Smooth muscle cell (in vitro differentiated cells): Measurements from ENCODE around the gene ATP5PD. TPM values are rescaled to one million over a fixed set of nuclear protein-coding genes. Genes with fewer than 3 reads are reported as not detected.

Experiments used
- DNase-seq: peaks from one replicate; lab custom pipeline; 2025; ENCODE audit not compliant: unreplicated experiment; lab: John Stamatoyannopoulos, UW
- H2AFZ ChIP-seq: fragments of 200-600 bp; sonication (generic); 2 replicates; pipeline ENCODE4 v1.6.0; 2016; ENCODE audit warnings: antibody characterized with exemption, low read depth, mild to moderate bottlenecking
- H3F3A ChIP-seq: fragments of 200-600 bp; sonication (generic); 2 replicates; pipeline ENCODE4 v1.6.0; 2017; ENCODE audit warnings: antibody characterized with exemption, low read depth
- H3K27ac ChIP-seq: fragments of 200-600 bp; sonication (generic); 2 replicates; pipeline ENCODE4 v1.5.1; 2016; ENCODE audit warnings: low read depth, mild to moderate bottlenecking
- H3K27me3 ChIP-seq: fragments of 200-600 bp; sonication (generic); 2 replicates; pipeline ENCODE4 v1.6.1; 2016; ENCODE audit warnings: low read depth, mild to moderate bottlenecking
- H3K36me3 ChIP-seq: fragments of 200-600 bp; sonication (generic); 2 replicates; pipeline ENCODE4 v1.5.1; 2016; ENCODE audit warnings: low read depth
- H3K4me1 ChIP-seq: fragments of 200-600 bp; sonication (generic); 2 replicates; pipeline ENCODE4 v1.5.1; 2016; ENCODE audit warnings: low read depth
- H3K4me2 ChIP-seq: fragments of 200-600 bp; sonication (generic); 2 replicates; pipeline ENCODE4 v1.6.0; 2016; ENCODE audit warnings: mild to moderate bottlenecking
- H3K4me3 ChIP-seq: fragments of 200-600 bp; sonication (generic); 2 replicates; pipeline ENCODE4 v1.5.1; 2016; ENCODE audit warnings: mild to moderate bottlenecking
- H3K79me2 ChIP-seq: fragments of 200-600 bp; sonication (generic); 2 replicates; pipeline ENCODE4 v1.6.0; 2016; ENCODE audit warnings: low read depth, mild to moderate bottlenecking
- H3K9ac ChIP-seq: fragments of 200-600 bp; sonication (generic); 2 replicates; pipeline ENCODE4 v1.6.0; 2016; ENCODE audit warnings: low read depth
- H3K9me3 ChIP-seq: fragments of 200-600 bp; sonication (generic); replicated peaks from 2 replicates; pipeline ENCODE4 v1.5.1; 2016; ENCODE audit warnings: low read depth
- H4K20me1 ChIP-seq: fragments of 200-600 bp; sonication (generic); 2 replicates; pipeline ENCODE4 v1.6.0; 2016; ENCODE audit warnings: low read depth
- WGBS: methylation state at CpG from one replicate; pipeline ENCODE4 v1.1.7; 2016; ENCODE audit warnings: low lambda C conversion rate; 5-methylcytosine and 5-hydroxymethylcytosine counted together
- polyA plus RNA-seq: library from polyadenylated mRNA; unstranded; fragments of >200 nt; fragmentation: Nextera tagmentation; extraction: Ambion mirVana; gene quantifications from 2 replicates; pipeline ENCODE4 v1.2.1, GENCODE V29; 2016
- total RNA-seq: library from RNA; depleted of rRNA; stranded (reverse); fragments of >200 nt; gene quantifications from 2 replicates; pipeline ENCODE4 v1.2.3, GENCODE V29; 2014
- TF ChIP-seq, protein P1 (sequence below): fragments of 200-600 bp; sonication (generic); IDR thresholded peaks from 2 replicates; pipeline ENCODE4 v1.5.1; 2017; ENCODE audit warnings: borderline replicate concordance, mild to moderate bottlenecking, antibody characterized with exemption; ENCODE audit not compliant: insufficient read depth, poor library complexity, severe bottlenecking

The ATP5PD gene
- total and polyA plus RNA-seq, 2 experiments from 2014 or later: 309 to 318 TPM

DNA sequence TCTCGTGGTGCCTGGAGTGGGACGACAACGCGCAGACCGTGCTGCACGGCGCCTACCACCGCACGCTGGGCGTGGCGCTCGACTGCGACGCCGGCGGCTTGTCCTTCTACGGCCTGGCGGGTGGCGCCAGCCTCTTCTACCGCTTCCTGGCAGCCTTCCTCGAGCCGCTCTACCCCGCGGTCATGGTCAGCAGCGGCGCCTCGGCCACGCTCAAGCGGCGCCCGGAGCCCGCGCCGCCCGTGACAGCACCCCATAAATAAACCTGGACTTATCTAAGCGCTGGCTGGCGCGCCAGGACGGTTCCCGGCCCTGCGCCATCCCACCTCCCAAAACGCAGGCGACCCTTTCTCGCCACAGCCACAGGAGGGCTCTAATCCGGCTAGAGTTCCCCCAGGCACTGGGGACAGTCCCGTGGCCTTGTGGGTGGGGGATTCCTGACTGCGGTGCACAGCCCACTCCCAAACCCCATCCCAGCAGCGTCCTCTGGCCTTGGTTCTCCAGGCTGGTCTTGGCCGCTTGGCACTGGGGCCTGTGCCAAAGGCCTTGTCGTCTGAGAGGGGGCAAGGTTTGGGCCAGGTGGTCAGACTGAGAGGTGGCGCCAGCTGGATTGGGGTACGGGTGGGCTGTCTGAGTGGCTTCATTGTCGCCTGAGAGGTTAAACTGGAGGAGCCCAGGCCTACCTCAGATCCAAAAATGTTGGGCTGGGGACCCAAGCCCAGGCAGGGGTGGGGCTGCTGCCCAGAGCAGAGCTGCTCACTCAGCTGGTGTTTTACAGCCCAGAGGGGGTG lies 30.9 kb upstream of the ATP5PD start:
- H3K4me3 ChIP-seq: no peak overlapping the region
- H2AFZ ChIP-seq: no peak overlapping the region
- no peak for DNase-seq
- 79% methylated on average over 53 of the region's 53 CpGs for WGBS
- no peak overlapping the region for H3K9ac ChIP-seq
- H3K27me3 ChIP-seq: no peaks in the 10 kb centered on the region
- peaks cover 10% of the 10 kb centered on the region for H3K4me1 ChIP-seq
- no peaks in the 10 kb centered on the region for H3K9me3 ChIP-seq
- H3K27ac ChIP-seq: no peak overlapping the region
- no peaks in the 10 kb centered on the region for H3K79me2 ChIP-seq
- no peaks in the 10 kb centered on the region for H3K36me3 ChIP-seq
- TF ChIP-seq, protein P1, sequence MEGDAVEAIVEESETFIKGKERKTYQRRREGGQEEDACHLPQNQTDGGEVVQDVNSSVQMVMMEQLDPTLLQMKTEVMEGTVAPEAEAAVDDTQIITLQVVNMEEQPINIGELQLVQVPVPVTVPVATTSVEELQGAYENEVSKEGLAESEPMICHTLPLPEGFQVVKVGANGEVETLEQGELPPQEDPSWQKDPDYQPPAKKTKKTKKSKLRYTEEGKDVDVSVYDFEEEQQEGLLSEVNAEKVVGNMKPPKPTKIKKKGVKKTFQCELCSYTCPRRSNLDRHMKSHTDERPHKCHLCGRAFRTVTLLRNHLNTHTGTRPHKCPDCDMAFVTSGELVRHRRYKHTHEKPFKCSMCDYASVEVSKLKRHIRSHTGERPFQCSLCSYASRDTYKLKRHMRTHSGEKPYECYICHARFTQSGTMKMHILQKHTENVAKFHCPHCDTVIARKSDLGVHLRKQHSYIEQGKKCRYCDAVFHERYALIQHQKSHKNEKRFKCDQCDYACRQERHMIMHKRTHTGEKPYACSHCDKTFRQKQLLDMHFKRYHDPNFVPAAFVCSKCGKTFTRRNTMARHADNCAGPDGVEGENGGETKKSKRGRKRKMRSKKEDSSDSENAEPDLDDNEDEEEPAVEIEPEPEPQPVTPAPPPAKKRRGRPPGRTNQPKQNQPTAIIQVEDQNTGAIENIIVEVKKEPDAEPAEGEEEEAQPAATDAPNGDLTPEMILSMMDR: no peak
- H4K20me1 ChIP-seq: no peaks in the 10 kb centered on the region
- peak overlapping the region; percentile 40 for H3K4me2 ChIP-seq
- H3F3A ChIP-seq: peaks cover 15% of the 10 kb centered on the region

DNA sequence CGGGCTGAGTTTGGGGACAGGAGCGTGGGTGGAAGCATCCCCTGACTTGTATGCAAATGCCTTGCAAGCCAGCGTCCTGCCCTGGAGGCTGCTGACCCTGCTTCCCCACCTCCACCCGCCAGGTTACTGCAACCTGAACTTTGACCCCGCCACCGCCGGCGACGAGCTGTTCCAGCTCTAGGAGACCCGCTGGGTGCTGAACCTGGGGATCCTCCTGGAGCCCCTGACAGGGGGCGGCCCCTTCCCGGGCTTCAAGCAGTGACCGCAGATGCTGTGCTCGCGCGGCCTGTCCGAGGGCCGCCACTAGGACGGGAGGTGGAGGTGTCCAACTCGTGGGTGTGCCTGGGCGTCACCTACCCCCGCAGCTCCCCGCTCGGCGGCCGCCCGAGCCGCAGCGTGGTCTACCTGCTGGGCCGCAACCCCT lies 30.3 kb upstream of the ATP5PD start:
- WGBS: 83% methylated on average over 30 of the region's 30 CpGs

DNA sequence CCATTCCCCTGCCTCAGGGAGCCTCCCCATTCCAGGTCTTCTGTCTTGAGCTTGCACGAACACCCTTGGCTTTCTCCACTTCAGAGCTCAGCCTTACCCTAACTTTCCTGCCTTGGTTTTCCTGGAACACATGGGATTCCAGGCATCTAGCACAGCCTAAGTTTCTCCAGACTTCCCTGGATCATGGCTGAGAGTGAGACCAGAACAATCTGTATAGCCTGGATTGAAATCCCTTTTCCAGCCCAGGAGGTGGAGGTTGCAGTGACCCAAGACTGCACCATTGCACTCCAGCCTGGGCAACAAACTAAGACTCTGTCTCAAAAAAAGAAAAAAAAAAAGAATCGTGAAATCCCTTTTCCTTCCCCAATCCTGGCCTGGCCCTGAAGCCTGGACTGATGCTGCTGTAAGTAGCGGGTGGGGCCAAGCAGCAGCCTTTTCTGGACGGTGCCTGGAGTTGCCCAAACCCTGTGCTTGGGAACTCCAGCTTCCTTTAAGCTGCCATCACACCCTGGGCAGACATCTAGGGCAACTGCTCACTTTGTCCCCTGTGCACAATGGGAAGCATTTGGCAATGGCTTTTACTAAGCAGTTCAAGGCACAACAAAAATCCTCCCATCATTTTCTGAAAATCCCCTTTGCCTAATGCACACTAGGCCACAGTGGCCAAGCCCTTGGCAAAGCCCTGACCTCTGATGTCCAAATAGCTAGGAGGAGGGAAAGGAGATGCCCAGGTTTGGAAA lies 29.0 kb upstream of the ATP5PD start:
- Histone ChIP-seq H3K9me3 (no peaks in the 10 kb centered on the region), H4K20me1 (no peaks in the 10 kb centered on the region), H3K27ac (no peak overlapping the region), H3K4me1 (peaks cover 10% of the 10 kb centered on the region), H3K79me2 (no peaks in the 10 kb centered on the region), H3K27me3 (no peaks in the 10 kb centered on the region), H3F3A (peaks cover 15% of the 10 kb centered on the region), H3K4me2 (no peak overlapping the region), H2AFZ (no peak overlapping the region), H3K36me3 (no peaks in the 10 kb centered on the region), H3K4me3 (no peak overlapping the region), H3K9ac (no peak overlapping the region)
- TF ChIP-seq, protein P1: no peak
- no peak for DNase-seq
- WGBS: 57% methylated on average over 4 of the region's 4 CpGs

More for the DNA sequence above, 30.3 kb upstream of the ATP5PD start:
- no peaks in the 10 kb centered on the region for H3K36me3 ChIP-seq
- H2AFZ ChIP-seq: no peak overlapping the region
- no peak overlapping the region for H3K27ac ChIP-seq
- H3K9me3 ChIP-seq: no peaks in the 10 kb centered on the region
- no peaks in the 10 kb centered on the region for H4K20me1 ChIP-seq
- DNase-seq: no peak
- no peaks in the 10 kb centered on the region for H3K27me3 ChIP-seq
- H3K4me1 ChIP-seq: peaks cover 10% of the 10 kb centered on the region
- H3K4me2 ChIP-seq: peak overlapping the region; percentile 40
- H3K9ac ChIP-seq: no peak overlapping the region
- TF ChIP-seq, protein P1: no peak
- no peak overlapping the region for H3K4me3 ChIP-seq
- no peaks in the 10 kb centered on the region for H3K79me2 ChIP-seq
- peaks cover 15% of the 10 kb centered on the region for H3F3A ChIP-seq
